PC-3 (cell line): ENCODE data around the gene STX1B. TPM values are rescaled to one million over a fixed set of nuclear protein-coding genes. Genes with fewer than 3 reads are reported as not detected.

Source experiments
- ATAC-seq: fragments of 200-7000 bp; cut with Tn5 transposase; 2 replicates; pipeline ENCODE4 v1.9.1; 2020; ENCODE audit warnings: mild to moderate bottlenecking, moderate library complexity
- BruUV-seq: library from RNA; stranded (reverse); fragments of 400-500 nt; replicated peaks from 2 replicates; lab custom pipeline; 2021; lab: Mats Ljungman, UMichigan
- CTCF ChIA-PET: fragments of 300-600 bp; sonication (Branson Sonifier 250); formaldehyde crosslinking; loops from one replicate; lab custom pipeline; 2022; ENCODE audit warnings: antibody characterized with exemption; lab: Charles Lee
- POLR2A ChIA-PET: fragments of 300-600 bp; sonication (Branson Sonifier 250); formaldehyde crosslinking; loops from one replicate; lab custom pipeline; 2022; ENCODE audit warnings: antibody characterized with exemption; ENCODE audit not compliant: unreplicated experiment; lab: Charles Lee
- DNase-seq: peaks from one replicate; pipeline ENCODE4 v3.0.0-alpha.2; 2015
- H2AFZ ChIP-seq: fragments of 300-600 bp; sonication (generic); 2 replicates; pipeline ENCODE4 v1.6.0; 2016; ENCODE audit warnings: antibody characterized with exemption, low read length
- H3F3A ChIP-seq: fragments of 300-600 bp; sonication (generic); one replicate; pipeline ENCODE4 v1.6.0; 2017; ENCODE audit warnings: antibody characterized with exemption, low read length, control low read depth, mild to moderate bottlenecking; ENCODE audit not compliant: unreplicated experiment
- H3K27ac ChIP-seq: fragments of 300-600 bp; sonication (generic); 2 replicates; pipeline ENCODE4 v1.5.1; 2016; ENCODE audit warnings: mild to moderate bottlenecking, low read length
- H3K27me3 ChIP-seq: fragments of 300-600 bp; sonication (generic); 2 replicates; pipeline ENCODE4 v1.6.1; 2016; ENCODE audit warnings: low read length, mixed read lengths
- H3K36me3 ChIP-seq: fragments of 300-600 bp; sonication (generic); 2 replicates; pipeline ENCODE4 v1.6.1; 2016; ENCODE audit warnings: low read depth, mixed run types, low read length, mixed read lengths
- H3K4me1 ChIP-seq: fragments of 300-600 bp; sonication (generic); 2 replicates; pipeline ENCODE4 v1.5.1; 2016; ENCODE audit warnings: low read length; ENCODE audit not compliant: insufficient read depth
- H3K4me2 ChIP-seq: fragments of 300-600 bp; sonication (generic); 2 replicates; pipeline ENCODE4 v1.6.0; 2016; ENCODE audit warnings: low read length
- H3K4me3 ChIP-seq: fragments of 300-600 bp; sonication (generic); 2 replicates; pipeline ENCODE4 v1.5.1; 2016; ENCODE audit warnings: mild to moderate bottlenecking, low read length, mixed read lengths
- H3K79me2 ChIP-seq: fragments of 300-600 bp; sonication (generic); 2 replicates; pipeline ENCODE4 v1.6.1; 2017; ENCODE audit warnings: low read length, mixed read lengths
- H3K9ac ChIP-seq: fragments of 300-600 bp; sonication (generic); 2 replicates; pipeline ENCODE4 v1.6.0; 2016; ENCODE audit warnings: mild to moderate bottlenecking, low read length
- H3K9me2 ChIP-seq: fragments of 300-600 bp; sonication (generic); replicated peaks from 2 replicates; pipeline ENCODE4 v1.6.1; 2016; ENCODE audit warnings: mixed run types, low read length, mixed read lengths
- H3K9me3 ChIP-seq: fragments of 300-600 bp; sonication (generic); 2 replicates; pipeline ENCODE4 v1.6.1; 2016; ENCODE audit warnings: low read length, mixed read lengths
- H4K20me1 ChIP-seq: fragments of 300-600 bp; sonication (generic); 2 replicates; pipeline ENCODE4 v1.6.1; 2016; ENCODE audit warnings: low read length, mixed read lengths
- EZH2 ChIP-seq: fragments of 300-600 bp; sonication (generic); IDR thresholded peaks from one replicate; pipeline ENCODE4 v1.6.1; 2017; ENCODE audit warnings: antibody characterized with exemption, mild to moderate bottlenecking, low read length; ENCODE audit not compliant: unreplicated experiment
- EZH2phosphoT487 ChIP-seq: fragments of 300-600 bp; sonication (generic); IDR thresholded peaks from 2 replicates; pipeline ENCODE4 v1.6.1; 2018; ENCODE audit warnings: mild to moderate bottlenecking, antibody characterized with exemption, low read length, borderline replicate concordance
- intact Hi-C: fragments of 100-400 bp; cut with micrococcal nuclease; formaldehyde crosslinking; loops from 2 replicates; pipeline ENCODE4 v1.9.0; 2023
- total RNA-seq: library from RNA; depleted of rRNA; stranded (reverse); fragments of >200 nt; gene quantifications from 2 replicates; pipeline ENCODE4 v1.2.3, GENCODE V29; 2014
- TF ChIP-seq, protein P1 (sequence below): fragments of 300-600 bp; sonication (generic); conservative IDR thresholded peaks from 2 replicates; pipeline ENCODE4 v1.5.1; 2017; ENCODE audit warnings: antibody characterized with exemption, low read depth, mild to moderate bottlenecking, low read length

The STX1B gene
- total RNA-seq, 1 experiment from 2014 or later, result 1.5 TPM

DNA sequence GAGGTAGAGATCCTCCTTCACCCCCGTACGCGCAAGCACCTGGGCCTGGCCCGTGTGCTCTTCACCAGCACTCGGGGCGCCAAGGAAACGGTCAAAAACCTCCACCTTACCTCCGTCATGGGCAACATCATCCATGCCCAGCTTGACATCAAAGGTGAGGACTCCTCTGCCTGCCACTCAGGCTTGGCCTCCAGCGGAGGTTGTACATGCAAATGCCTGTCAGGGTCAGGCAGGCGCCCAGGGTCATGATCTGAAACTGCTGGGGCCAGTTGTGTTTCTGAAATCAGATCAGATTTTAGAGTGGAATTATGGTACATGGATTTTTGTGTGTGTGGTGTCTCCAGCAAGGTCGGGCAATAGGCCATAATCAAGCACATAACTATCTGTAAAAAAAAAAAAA lies 49.1 kb downstream of the STX1B start:
- POLR2A ChIA-PET, result no interaction called here
- H2AFZ ChIP-seq, result no peak overlapping the region
- intact Hi-C loops, result no loop called here
- H3K9me2 ChIP-seq, result no peaks in the 10 kb centered on the region
- H3K4me1 ChIP-seq, result peaks cover 6% of the 10 kb centered on the region
- BruUV-seq, result no TSS peak
- TF ChIP-seq, protein P1, sequence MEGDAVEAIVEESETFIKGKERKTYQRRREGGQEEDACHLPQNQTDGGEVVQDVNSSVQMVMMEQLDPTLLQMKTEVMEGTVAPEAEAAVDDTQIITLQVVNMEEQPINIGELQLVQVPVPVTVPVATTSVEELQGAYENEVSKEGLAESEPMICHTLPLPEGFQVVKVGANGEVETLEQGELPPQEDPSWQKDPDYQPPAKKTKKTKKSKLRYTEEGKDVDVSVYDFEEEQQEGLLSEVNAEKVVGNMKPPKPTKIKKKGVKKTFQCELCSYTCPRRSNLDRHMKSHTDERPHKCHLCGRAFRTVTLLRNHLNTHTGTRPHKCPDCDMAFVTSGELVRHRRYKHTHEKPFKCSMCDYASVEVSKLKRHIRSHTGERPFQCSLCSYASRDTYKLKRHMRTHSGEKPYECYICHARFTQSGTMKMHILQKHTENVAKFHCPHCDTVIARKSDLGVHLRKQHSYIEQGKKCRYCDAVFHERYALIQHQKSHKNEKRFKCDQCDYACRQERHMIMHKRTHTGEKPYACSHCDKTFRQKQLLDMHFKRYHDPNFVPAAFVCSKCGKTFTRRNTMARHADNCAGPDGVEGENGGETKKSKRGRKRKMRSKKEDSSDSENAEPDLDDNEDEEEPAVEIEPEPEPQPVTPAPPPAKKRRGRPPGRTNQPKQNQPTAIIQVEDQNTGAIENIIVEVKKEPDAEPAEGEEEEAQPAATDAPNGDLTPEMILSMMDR, result no peak
- TF ChIP-seq EZH2, result no peak
- no peak for TF ChIP-seq EZH2phosphoT487
- H3K79me2 ChIP-seq, result peaks cover 21% of the 10 kb centered on the region
- CTCF ChIA-PET, result no interaction called here
- H3F3A ChIP-seq, result no peaks in the 10 kb centered on the region
- no peak for DNase-seq
- no peaks in the 10 kb centered on the region for H3K27me3 ChIP-seq
- ATAC-seq, result no peak
- H3K4me2 ChIP-seq, result no peak overlapping the region
- H3K27ac ChIP-seq, result no peak overlapping the region
- H3K9me3 ChIP-seq, result no peaks in the 10 kb centered on the region
- H3K9ac ChIP-seq, result no peak overlapping the region
- H4K20me1 ChIP-seq, result no peaks in the 10 kb centered on the region
- H3K4me3 ChIP-seq, result no peak overlapping the region
- H3K36me3 ChIP-seq, result peaks cover 27% of the 10 kb centered on the region

GRCh38 chr16:30958175-30959079 lies 52.0 kb downstream of the STX1B start:
- no TSS peak for BruUV-seq
- DNase-seq (peak; percentile 29), ATAC-seq (peak; percentile 37)
- Histone ChIP-seq H3K27me3 (no peaks in the 10 kb centered on the region), H3F3A (no peaks in the 10 kb centered on the region), H3K9me3 (no peaks in the 10 kb centered on the region), H3K4me3 (peak overlapping the region; percentile 85), H3K9ac (peak overlapping the region; percentile 97), H3K36me3 (peaks cover 27% of the 10 kb centered on the region), H2AFZ (no peak overlapping the region), H4K20me1 (no peaks in the 10 kb centered on the region), H3K4me2 (peak overlapping the region; percentile 82), H3K4me1 (peaks cover 6% of the 10 kb centered on the region), H3K27ac (no peak overlapping the region), H3K9me2 (no peaks in the 10 kb centered on the region), H3K79me2 (peaks cover 21% of the 10 kb centered on the region)
- ChIA-PET POLR2A (no interaction called here), CTCF (no interaction called here)
- TF ChIP-seq EZH2phosphoT487 (no peak), EZH2 (no peak)
- TF ChIP-seq, protein P1, result no peak
- intact Hi-C loops, result no loop called here
